DOHH2 (cell line): ENCODE results near the gene ABCA9.

Source experiments
- CTCF ChIP-seq: fragments of 200-600 bp; sonication (generic); IDR thresholded peaks from one replicate; pipeline ENCODE4 v1.5.1; 2014; ENCODE audit warnings: antibody characterized with exemption, mild to moderate bottlenecking, low read depth, low read length; ENCODE audit not compliant: poor library complexity, severe bottlenecking
- EZH2phosphoT487 ChIP-seq: fragments of 200-600 bp; sonication (generic); IDR thresholded peaks from 2 replicates; pipeline ENCODE4 v1.6.1; 2017; ENCODE audit warnings: borderline replicate concordance, mild to moderate bottlenecking, antibody characterized with exemption, low read length, moderate library complexity, mixed read lengths

DNA sequence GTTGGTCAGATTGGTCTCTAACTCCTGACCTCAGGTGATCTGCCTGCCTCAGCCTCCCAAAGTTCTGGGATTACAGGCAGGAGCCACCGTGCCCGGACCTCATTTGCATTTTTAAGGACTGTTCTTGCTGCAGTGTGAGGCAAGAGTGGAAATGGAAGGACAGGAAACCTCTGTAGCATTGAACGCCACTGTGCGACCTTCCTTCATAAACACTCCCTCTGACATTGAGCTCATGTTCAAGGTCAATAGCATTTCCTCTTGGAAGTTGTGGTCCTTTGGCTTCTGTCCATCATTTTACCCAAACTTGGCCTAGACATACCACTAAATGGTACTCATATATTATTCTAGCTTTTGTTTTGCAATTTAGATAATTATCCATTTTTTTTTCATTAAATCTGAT, 72.8 kb downstream of the ABCA9 start:
- no peak for TF ChIP-seq CTCF
- TF ChIP-seq EZH2phosphoT487 = no peak
